Heart right ventricle (tissue), 16 donors: ENCODE data around the gene HNRNPU. TPM values are rescaled to one million over a fixed set of nuclear protein-coding genes. Genes with fewer than 3 reads are reported as not detected.

ENCODE experiments used
- ATAC-seq, 8 donors: fragments of 200-7000 bp; cut with Tn5 transposase; one replicate each; pipeline ENCODE4 v1.9.1; 2020; ENCODE audit warnings: mild to moderate bottlenecking in 8 of 8, moderate library complexity in 8 of 8, moderate number of reproducible peaks in 1 of 8
- DNase-seq, 2 donors: peaks; one replicate each; pipeline ENCODE4 v3.0.0-alpha.2; 2020
- H3K27ac ChIP-seq, 10 donors: fragments of 200-600 bp; sonication (generic) in 2 of 10; one replicate each; pipeline versions ENCODE4 v1.5.0 to v1.8.0; 2020 to 2022; ENCODE audit warnings: mild to moderate bottlenecking in 3 of 10
- H3K27me3 ChIP-seq, 7 donors: fragments of 200-600 bp; one replicate each; pipeline ENCODE4 v1.8.0; 2021 to 2022; ENCODE audit warnings: mild to moderate bottlenecking in 2 of 7
- H3K36me3 ChIP-seq, 9 donors: fragments of 200-600 bp; sonication (generic) in 1 of 9; one replicate each; pipeline versions ENCODE4 v1.5.0 to v1.8.0; 2020 to 2022; ENCODE audit warnings: mild to moderate bottlenecking in 2 of 9
- H3K4me1 ChIP-seq, 9 donors: fragments of 200-600 bp; sonication (generic) in 1 of 9; one replicate each; pipeline versions ENCODE4 v1.5.0 to v1.8.0; 2020 to 2022; ENCODE audit warnings: mild to moderate bottlenecking in 4 of 9
- H3K4me3 ChIP-seq, 10 donors: fragments of 200-600 bp; sonication (generic) in 2 of 10; one replicate each; pipeline versions ENCODE4 v1.5.0 to v1.8.0; 2020 to 2022; ENCODE audit warnings: mild to moderate bottlenecking in 7 of 10, moderate library complexity in 2 of 10
- H3K9me3 ChIP-seq, 11 donors: fragments of 200-600 bp in 10 of 11; sonication (generic) in 2 of 11; one replicate each; pipeline versions ENCODE4 v1.5.0 to v1.8.0; 2013 to 2022; ENCODE audit warnings: mild to moderate bottlenecking in 2 of 11, control low read depth in 1 of 11, moderate library complexity in 1 of 11
- WGBS, 2 donors: extraction: QIAGEN DNeasy Blood & Tissue Kit; methylation state at CpG; one replicate each; pipeline ENCODE4 v1.1.7; 2013; ENCODE audit warnings: inconsistent platforms in 1 of 2; 5-methylcytosine and 5-hydroxymethylcytosine counted together
- intact Hi-C, 10 donors: fragments of 100-400 bp; cut with DNase I; formaldehyde crosslinking; loops; one replicate each; pipeline versions ENCODE4 v1.11.1 to v1.14.2; 2022
- polyA plus RNA-seq, 2 donors: library from polyadenylated mRNA; stranded (reverse); fragments of 200-250 nt; gene quantifications; one replicate each; pipeline ENCODE4 v1.2.3, GENCODE V29; 2013
- total RNA-seq, 10 donors: library from RNA; stranded (reverse); fragmentation: NEBNext Ultra II Directional in 3 of 10; extraction: Animal tissue kit (Norgen Biotek cat#: 25700) in 3 of 10; gene quantifications; one replicate each; pipeline versions ENCODE4 v1.2.1 to v1.2.4, GENCODE V29; 2021 to 2023
- TF ChIP-seq, protein P1 (sequence below), 9 donors: fragments of 200-600 bp; sonication (generic) in 2 of 9; IDR thresholded peaks; one replicate each; pipeline versions ENCODE4 v1.5.0 to v1.8.0; 2021 to 2022; ENCODE audit warnings: antibody characterized with exemption in 9 of 9, mild to moderate bottlenecking in 5 of 9, moderate library complexity in 1 of 9
- donor health status: Arrhythmogenic right ventricular cardiomyopathy.
- donor health status: ischemic (EF 13 %, LVEDD 7.1; RV severe dilation, severe dysfunction).
- donor health status: healthy with polysubstance abuse.
- donor health status: DM: no; HTN: yes; CAD: no.
- donor health status: DM: no; HTN: no; CAD: no.
- donor health status: ischemic (EF 25% LVEDD 6.9; RV normal size, moderate dysfunction).
- donor health status: ischemic (EF 25% LVEDD 5.7; RV mildly dilated, moderate dysfunction).
- donor health status: healthy.
- donor health status: DM: yes; HTN: yes; CAD: no.
- donor health status: Ischemic cardiomyopathy.
- donor health status: ischemic (EF 35%, LVEDD 5.7; RV mildly dilated, moderate dysfunction).
- donor health status: nonischemic (EF 11% LVEDD 7.7; RV severe dilation, severe dysfunction).
- donor health status: DM: yes; HTN: yes; CAD: no.
- donor health status: PGD.
- donor health status: ischemic (EF 29% LVEDD 5.4; RV normal size, mild dysfunction).
- donor health status: nonischemic (EF 23%, LVEDD 6.1; RV moderate dilation, normal function).

The HNRNPU gene
- total and polyA plus RNA-seq, 12 donors: 91.0 to 200 (median 171) TPM

DNA sequence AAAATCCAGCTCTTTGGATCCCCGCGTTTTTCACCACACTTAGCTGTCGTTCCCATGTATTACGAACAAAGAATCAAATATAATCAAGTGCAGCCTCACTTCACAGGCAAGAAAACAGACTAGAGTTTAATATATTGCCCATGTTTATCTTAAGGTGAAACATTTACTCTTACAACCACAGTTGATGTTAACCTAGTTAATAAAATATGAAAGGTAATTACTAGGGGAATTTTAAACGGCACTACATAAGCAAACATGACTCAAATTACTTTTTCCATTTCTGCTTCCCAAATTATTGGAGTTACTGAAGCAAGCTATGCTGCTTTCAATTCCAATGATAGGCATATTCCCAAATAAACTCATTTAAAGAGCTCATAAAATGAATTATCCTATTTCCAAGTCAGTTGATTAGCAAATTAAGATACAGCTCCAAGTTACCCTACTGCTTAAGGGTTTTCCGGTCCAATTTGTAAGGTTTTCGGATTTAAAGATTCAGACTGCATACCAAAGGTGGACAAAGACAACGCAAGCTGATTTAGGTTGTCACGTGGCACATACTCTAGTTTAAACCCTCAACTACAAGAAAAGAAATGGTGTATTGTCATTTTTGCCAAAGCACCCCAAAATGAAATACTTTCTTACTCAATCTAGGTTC, 22.9 kb downstream of the HNRNPU start:
- H3K36me3 ChIP-seq: peaks cover 0 to 88% (median 47%) of the 10 kb centered on the region in 9 donors
- peak overlapping the region in 1 of 10 donors; percentile 7 for H3K27ac ChIP-seq
- intact Hi-C loops: loop anchor here in 2 of 10 donors (2.0 kb wide), 2 partner anchors 13 to 15 kb away; no protein-coding TSS in a partner anchor
- DNase-seq (no peak), ATAC-seq (no peak)
- WGBS, 2 donors: 71 to 80% methylated on average over 9 of the region's 9 CpGs
- no peak overlapping the region for H3K4me3 ChIP-seq
- TF ChIP-seq, protein P1, sequence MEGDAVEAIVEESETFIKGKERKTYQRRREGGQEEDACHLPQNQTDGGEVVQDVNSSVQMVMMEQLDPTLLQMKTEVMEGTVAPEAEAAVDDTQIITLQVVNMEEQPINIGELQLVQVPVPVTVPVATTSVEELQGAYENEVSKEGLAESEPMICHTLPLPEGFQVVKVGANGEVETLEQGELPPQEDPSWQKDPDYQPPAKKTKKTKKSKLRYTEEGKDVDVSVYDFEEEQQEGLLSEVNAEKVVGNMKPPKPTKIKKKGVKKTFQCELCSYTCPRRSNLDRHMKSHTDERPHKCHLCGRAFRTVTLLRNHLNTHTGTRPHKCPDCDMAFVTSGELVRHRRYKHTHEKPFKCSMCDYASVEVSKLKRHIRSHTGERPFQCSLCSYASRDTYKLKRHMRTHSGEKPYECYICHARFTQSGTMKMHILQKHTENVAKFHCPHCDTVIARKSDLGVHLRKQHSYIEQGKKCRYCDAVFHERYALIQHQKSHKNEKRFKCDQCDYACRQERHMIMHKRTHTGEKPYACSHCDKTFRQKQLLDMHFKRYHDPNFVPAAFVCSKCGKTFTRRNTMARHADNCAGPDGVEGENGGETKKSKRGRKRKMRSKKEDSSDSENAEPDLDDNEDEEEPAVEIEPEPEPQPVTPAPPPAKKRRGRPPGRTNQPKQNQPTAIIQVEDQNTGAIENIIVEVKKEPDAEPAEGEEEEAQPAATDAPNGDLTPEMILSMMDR (IDR thresholded peaks at IDR 0.05): no peak
- no peaks in the 10 kb centered on the region for H3K27me3 ChIP-seq
- H3K4me1 ChIP-seq: peaks cover 0 to 66% (median 49%) of the 10 kb centered on the region in 9 donors
- no peaks in the 10 kb centered on the region for H3K9me3 ChIP-seq

DNA sequence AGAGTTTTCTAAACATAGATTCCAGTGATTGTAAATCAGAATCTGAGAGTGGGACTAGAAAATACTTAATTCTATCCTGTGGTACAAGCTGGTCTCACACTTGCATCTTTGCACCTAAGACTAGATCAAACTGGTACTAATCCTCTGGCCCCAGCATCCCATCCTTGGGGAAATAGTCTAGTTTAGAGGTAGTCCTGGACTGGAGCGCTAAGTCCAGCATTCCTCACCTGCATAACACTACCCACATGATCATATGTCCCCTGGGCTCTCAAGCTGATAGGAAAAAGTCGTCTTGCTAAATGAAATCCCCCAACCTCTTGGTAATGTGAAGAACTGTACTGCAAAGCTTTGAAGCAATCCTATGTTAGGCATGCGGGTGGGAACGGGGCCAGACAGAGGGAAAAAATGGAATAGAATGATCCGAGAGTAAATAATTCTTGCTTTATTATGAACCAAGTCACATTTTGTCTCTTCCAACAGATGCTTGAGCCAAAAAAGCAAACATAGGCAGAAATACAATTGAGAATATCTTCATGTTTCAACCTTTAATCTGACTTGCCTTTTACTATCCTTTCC, 24.0 kb downstream of the HNRNPU start:
- WGBS, 2 donors: 47 to 61% methylated on average over 5 of the region's 5 CpGs
- Histone ChIP-seq H3K4me3 (no peak overlapping the region), H3K27ac (peak overlapping the region in 3 of 10 donors; percentile 2 to 17 (median 6)), H3K4me1 (peaks cover 0 to 71% (median 54%) of the 10 kb centered on the region in 9 donors), H3K27me3 (no peaks in the 10 kb centered on the region), H3K36me3 (peaks cover 0 to 77% (median 37%) of the 10 kb centered on the region in 9 donors), H3K9me3 (no peaks in the 10 kb centered on the region)
- intact Hi-C loops: loop anchor here in 2 of 10 donors (2.0 kb wide), 2 partner anchors 14 to 16 kb away; no protein-coding TSS in a partner anchor
- no peak for DNase-seq
- TF ChIP-seq, protein P1 (IDR thresholded peaks at IDR 0.05): no peak
- no peak for ATAC-seq

DNA sequence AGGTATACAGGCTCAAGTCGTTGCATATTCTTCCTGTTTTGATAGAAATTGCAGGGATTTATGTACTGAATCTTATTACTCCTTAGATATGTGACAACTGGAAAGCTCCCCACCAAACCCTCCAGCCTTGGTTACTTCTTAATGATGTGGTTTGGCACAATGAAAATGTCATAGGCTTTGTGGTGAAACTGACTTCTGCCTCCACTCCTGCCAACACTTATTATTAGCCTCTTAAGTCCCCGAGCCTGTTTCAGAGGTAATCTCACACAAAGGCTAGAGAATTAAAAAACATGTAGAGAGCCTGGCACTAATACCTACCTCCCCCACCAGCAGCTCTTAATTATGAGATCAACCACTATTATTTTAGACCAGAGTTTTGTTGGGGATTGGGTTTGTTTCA, 24.7 kb downstream of the HNRNPU start:
- Histone ChIP-seq H3K27me3 (no peaks in the 10 kb centered on the region), H3K27ac (peak overlapping the region in 3 of 10 donors; percentile 2 to 17 (median 6)), H3K4me3 (no peak overlapping the region), H3K36me3 (peaks cover 0 to 70% (median 30%) of the 10 kb centered on the region in 9 donors), H3K9me3 (no peaks in the 10 kb centered on the region), H3K4me1 (peaks cover 0 to 71% (median 54%) of the 10 kb centered on the region in 9 donors)
- WGBS, 2 donors: 62 to 70% methylated on average over 2 of the region's 2 CpGs
- ATAC-seq: no peak
- no peak for DNase-seq
- intact Hi-C loops: loop anchor here in 8 of 10 donors (2.0 to 10.0 kb wide), 7 partner anchors 15 to 205 kb away; partner anchors contain the start of gene DESI2 (in 1 of the 8)
- TF ChIP-seq, protein P1 (IDR thresholded peaks at IDR 0.05): no peak

DNA sequence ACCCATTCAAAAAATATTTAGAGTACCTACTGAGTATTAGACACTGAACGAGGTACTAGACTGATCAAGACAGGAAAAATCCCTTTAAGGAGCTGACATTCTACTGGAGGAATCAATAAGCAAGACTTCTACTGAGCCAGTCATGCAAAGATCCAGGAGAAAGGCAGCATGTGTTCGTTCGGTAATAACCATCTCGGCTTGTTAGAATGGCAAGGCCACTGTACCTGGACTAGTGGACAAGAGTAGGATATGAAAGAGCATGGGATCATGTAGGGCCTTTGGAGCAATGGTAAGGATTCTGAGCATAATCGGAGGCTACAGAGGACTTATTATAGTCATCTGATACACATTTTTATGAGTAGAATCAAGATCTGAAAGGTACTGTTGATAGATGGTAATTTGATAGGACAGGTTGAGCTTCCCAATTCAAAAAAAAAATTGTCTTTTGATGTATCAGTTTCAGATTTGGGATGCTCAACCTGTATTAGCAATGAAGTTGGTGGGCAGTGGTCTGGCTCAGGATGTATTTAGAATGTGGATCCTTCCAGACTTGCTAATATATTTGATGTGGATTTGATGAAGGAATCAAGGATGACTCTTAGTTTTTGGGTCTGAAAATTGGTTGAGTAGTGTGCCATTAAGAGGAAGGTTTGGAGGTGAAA, 26.6 kb downstream of the HNRNPU start:
- H3K4me3 ChIP-seq: peak overlapping the region in 2 of 10 donors; percentile 11 to 66
- peak overlapping the region in 2 of 10 donors; percentile 99 for H3K27ac ChIP-seq
- TF ChIP-seq, protein P1 (IDR thresholded peaks at IDR 0.05): no peak
- peaks cover 0 to 71% (median 60%) of the 10 kb centered on the region in 9 donors for H3K4me1 ChIP-seq
- WGBS, 2 donors: 63 to 70% methylated on average over 5 of the region's 5 CpGs
- H3K9me3 ChIP-seq: no peaks in the 10 kb centered on the region
- ATAC-seq (no peak), DNase-seq (no peak)
- intact Hi-C loops: loop anchor here in 8 of 10 donors (2.0 to 10.0 kb wide), 6 partner anchors 23 to 207 kb away; partner anchors contain the start of gene DESI2 (in 1 of the 8)
- peaks cover 0 to 51% (median 12%) of the 10 kb centered on the region in 9 donors for H3K36me3 ChIP-seq
- no peaks in the 10 kb centered on the region for H3K27me3 ChIP-seq
